GM21825 (cell line): ENCODE measurements around the gene RNPEP.
A peak's percentile ranks its signal among the peaks of the same experiment; 100 is the strongest.
"Not testable (repeated sequence)": the region's sequence is repeated elsewhere in the genome, so short reads cannot be mapped to it uniquely, and the experiment has no call there.

ENCODE experiments used
- ATAC-seq: cut with Tn5 transposase; IDR thresholded peaks from one replicate; pipeline ENCODE4 v1.9.1; 2021; ENCODE audit warnings: mild to moderate bottlenecking, moderate library complexity; ENCODE audit not compliant: unreplicated experiment

RNPEP gene

GRCh38 chr1:202009326-202010179 is 27.1 kb downstream of the RNPEP start:
- no peak for ATAC-seq

- ATAC-seq = peak; percentile 87
These were observed 27.9 kb downstream of the RNPEP start, which contains the start of gene ELF3 for GRCh38 chr1:202010180-202011015. Gene ELF3 (plus strand): TSS chr1:202010587. CDS start chr1:202011137, 550 bp downstream.

- no peak for ATAC-seq
These were observed 29.5 kb downstream of the RNPEP start for GRCh38 chr1:202011994-202012393.

DNA sequence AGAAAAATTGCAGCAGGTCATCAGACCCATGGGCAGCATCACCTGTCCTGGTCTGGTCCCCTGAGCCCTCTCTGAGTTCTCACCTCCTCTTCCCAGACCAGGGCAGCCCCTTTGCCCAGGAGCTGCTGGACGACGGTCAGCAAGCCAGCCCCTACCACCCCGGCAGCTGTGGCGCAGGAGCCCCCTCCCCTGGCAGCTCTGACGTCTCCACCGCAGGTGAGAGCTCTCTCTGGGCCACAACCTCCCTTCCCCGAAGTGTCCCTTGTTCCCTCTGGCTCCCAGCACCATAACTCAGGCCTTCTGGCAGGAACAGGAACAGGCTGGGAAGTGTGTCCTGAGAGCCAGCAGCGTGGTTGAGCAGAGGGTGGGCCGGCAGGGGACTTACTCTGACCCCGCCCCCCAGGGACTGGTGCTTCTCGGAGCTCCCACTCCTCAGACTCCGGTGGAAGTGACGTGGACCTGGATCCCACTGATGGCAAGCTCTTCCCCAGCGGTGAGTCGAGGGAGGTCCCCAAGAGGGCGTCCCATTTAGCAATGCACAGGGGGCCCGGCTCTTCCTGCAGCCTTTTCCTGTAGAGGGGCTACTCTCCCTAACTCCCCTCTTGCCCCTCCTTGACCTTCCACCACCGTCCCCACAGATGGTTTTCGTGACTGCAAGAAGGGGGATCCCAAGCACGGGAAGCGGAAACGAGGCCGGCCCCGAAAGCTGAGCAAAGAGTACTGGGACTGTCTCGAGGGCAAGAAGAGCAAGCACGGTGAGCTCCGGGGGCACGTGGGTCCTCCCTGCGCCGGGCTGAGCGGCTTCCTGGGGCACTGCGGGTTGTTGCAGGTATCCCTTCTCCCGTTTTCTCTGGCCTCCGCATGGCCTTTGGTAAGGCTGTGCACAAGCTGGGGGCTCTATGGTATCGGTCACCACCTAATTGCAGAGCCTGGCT is 30.4 kb downstream of the RNPEP start:
- no peak for ATAC-seq

GRCh38 chr1:202013603-202014002 is 31.2 kb downstream of the RNPEP start:
- ATAC-seq = no peak

- ATAC-seq = no peak
These were observed 31.6 kb downstream of the RNPEP start for GRCh38 chr1:202014060-202014459.

DNA sequence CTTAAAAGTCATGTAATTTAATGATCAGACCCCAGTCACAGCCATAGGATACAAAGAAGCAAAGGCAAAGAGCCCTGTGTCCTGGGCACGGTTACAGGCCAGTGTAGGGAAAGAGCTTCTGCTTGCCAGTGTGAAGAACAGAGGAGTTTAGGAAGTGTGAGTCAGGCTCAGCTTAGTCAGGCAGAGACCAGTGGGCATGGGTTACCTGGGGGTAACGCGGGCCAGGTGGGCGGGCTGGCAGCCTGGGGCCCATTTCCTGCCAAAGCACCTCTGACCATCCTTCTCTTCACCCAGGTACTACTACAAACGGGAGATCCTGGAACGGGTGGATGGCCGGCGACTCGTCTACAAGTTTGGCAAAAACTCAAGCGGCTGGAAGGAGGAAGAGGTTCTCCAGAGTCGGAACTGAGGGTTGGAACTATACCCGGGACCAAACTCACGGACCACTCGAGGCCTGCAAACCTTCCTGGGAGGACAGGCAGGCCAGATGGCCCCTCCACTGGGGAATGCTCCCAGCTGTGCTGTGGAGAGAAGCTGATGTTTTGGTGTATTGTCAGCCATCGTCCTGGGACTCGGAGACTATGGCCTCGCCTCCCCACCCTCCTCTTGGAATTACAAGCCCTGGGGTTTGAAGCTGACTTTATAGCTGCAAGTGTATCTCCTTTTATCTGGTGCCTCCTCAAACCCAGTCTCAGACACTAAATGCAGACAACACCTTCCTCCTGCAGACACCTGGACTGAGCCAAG is 32.6 kb downstream of the RNPEP start:
- no peak for ATAC-seq

DNA sequence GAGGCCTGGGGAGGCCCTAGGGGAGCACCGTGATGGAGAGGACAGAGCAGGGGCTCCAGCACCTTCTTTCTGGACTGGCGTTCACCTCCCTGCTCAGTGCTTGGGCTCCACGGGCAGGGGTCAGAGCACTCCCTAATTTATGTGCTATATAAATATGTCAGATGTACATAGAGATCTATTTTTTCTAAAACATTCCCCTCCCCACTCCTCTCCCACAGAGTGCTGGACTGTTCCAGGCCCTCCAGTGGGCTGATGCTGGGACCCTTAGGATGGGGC is 33.2 kb downstream of the RNPEP start:
- ATAC-seq = no peak

GRCh38 chr1:202016022-202016810 is 33.8 kb downstream of the RNPEP start:
- no peak for ATAC-seq

DNA sequence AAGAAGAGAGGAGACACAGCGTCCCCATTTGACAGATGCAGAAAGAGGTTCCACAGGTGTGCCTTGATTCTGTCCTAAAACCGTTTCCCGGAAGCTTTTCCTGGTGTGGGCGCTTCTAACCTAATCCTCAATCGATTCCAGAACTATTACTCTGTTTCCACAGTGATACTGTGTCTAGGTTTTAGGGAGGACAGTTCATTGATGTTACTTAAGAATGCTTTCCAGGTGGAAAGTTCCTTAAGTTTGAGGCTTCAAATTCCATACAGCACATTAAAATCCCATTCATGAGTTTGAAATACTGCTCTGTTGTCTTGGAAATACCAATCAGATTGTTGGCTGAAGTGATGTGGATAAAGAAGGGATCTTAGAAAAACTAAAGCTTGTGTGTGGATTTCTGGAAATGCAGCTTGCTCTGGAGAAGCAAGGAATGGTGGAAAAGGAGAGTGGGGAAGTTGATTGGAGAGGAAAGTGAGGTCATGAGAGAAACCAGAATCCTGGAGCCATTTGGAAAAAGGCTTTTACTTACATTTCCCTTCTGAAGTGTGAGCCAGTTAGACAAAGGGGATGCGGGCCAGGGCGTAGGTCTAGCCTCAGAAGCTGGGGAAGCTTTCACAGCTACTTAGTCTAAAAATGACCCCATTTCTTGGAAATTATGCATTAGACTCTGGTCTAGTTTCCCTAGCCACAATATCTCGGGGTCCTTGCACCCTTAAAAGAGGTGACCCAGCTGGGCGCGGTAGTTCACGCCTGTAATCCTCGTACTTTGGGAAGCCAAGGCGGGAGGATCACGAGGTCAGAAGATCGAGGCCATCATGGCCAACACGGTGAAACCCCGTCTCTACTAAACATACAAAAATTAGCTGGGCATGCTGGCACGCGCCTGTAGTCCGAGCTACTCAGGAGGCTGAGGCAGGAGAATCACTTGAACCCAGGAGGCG is 34.6 kb downstream of the RNPEP start:
- no peak for ATAC-seq

GRCh38 chr1:202017749-202018467 is 35.5 kb downstream of the RNPEP start:
- ATAC-seq = no peak

GRCh38 chr1:202018468-202019234 is 36.2 kb downstream of the RNPEP start:
- ATAC-seq = no peak

DNA sequence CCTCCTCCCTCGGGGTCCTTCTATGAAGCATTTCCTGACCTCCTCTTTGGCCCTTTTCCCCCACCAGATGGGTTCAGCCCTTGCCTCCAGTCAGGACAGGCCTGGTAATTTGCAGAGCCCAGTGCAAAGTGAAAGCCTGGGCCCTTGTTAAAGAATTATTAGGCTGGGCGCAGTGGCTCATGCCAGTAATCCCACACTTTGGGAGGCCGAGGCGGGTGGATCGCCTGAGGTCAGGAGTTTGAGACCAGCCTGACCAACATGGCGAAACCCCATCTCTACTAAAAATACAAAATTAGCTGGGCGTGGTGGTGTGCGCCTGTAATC is 36.7 kb downstream of the RNPEP start:
- ATAC-seq = not testable (repeated sequence)

- no peak for ATAC-seq
These were observed 40.6 kb downstream of the RNPEP start for GRCh38 chr1:202023001-202023433.

GRCh38 chr1:202029171-202029665 is 46.8 kb downstream of the RNPEP start:
- no peak for ATAC-seq

- no peak for ATAC-seq
These were observed 47.3 kb downstream of the RNPEP start for GRCh38 chr1:202029727-202030126.

DNA sequence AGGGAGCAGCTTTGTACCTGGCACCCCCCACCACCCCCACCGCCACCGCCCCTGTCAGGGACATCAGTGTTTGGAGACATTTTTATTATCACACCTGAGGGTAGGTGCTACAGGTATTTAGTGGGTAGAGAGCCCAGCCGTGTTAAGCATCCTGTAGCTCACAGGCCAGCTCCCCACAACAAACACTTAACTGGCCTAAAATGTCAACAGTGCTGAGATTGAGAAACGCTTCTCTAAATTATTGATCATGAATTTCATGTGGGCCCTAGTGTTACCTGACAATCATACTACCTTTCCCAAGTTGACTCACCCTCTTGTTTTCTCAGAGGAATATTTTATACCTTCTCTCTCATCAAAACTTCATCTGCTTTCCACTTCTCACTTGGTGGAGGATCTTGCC is 49.3 kb downstream of the RNPEP start:
- ATAC-seq = no peak
